K562 (cell line): ENCODE measurements around the gene CCN6. TPM values are rescaled to one million over a fixed set of nuclear protein-coding genes. Genes with fewer than 3 reads are reported as not detected.

ENCODE experiments used
- ATAC-seq: fragments of 200-7000 bp; cut with Tn5 transposase; 3 replicates; pipeline ENCODE4 v1.9.1; 2020; ENCODE audit warnings: moderate library complexity
- BruUV-seq: library from RNA; stranded (reverse); fragments of 400-500 nt; replicated peaks from 2 replicates; lab custom pipeline; 2021; lab: Mats Ljungman, UMichigan
- CTCF ChIA-PET: fragments of 300-600 bp; formaldehyde crosslinking; extraction: SDS; loops from one replicate; lab custom pipeline; 2021; ENCODE audit warnings: low intra/inter-chr PET ratio; lab: Yijun Ruan, JAX
- POLR2A ChIA-PET: fragments of 300-600, 350-650 bp; sonication (Branson Sonifier 250); formaldehyde crosslinking; extraction: SDS; loops from one replicate; lab custom pipeline; 2021; ENCODE audit warnings: antibody characterized with exemption, inconsistent platforms; lab: Yijun Ruan, JAX
- DNase-seq, 4 experiments: peaks; one replicate each; pipeline versions ENCODE4 v3.0.0 to v3.0.0-alpha.2; 2011 to 2018; ENCODE audit warnings: low spot score in 3 of 4, mixed read lengths in 3 of 4; ENCODE audit errors: extremely low read depth in 1 of 4
- FAIRE-seq: peaks from 2 replicates; lab custom pipeline; 2011; peaks lifted over from hg19 to GRCh38; lab: Jason Lieb, UNC
- H2AFZ ChIP-seq: 2 replicates; pipeline ENCODE4 v1.6.0; 2011; ENCODE audit warnings: low read depth, low read length, control low read depth, inconsistent platforms
- H3K27ac ChIP-seq: fragments of 200-600 bp; 3 replicates; pipeline ENCODE4 v1.8.0; 2011; ENCODE audit warnings: low read depth, mild to moderate bottlenecking, control low read depth, inconsistent platforms, low read length, moderate library complexity, mixed read lengths; ENCODE audit errors: extremely low read depth
- H3K27me3 ChIP-seq, 2 experiments: fragments of 300-600 bp in 1 of 2; 2 replicates in 1 of 2; 3 replicates in 1 of 2; pipeline versions ENCODE4 v1.6.0 to v1.8.0; 2011; ENCODE audit warnings: inconsistent platforms in 2 of 2, low read length in 2 of 2, mild to moderate bottlenecking in 1 of 2, mixed read lengths in 1 of 2, moderate library complexity in 1 of 2; ENCODE audit not compliant: control insufficient read depth in 2 of 2, insufficient read depth in 2 of 2
- H3K36me3 ChIP-seq: fragments of 300-600 bp; 3 replicates; pipeline ENCODE4 v1.8.0; 2011; ENCODE audit warnings: mild to moderate bottlenecking, low read length, inconsistent platforms; ENCODE audit not compliant: control insufficient read depth, insufficient read depth
- H3K4me1 ChIP-seq, 2 experiments: fragments of 200-600 bp in 1 of 2; replicated peaks in 1 of 2; 2 replicates in 1 of 2; 3 replicates in 1 of 2; pipeline versions ENCODE4 v1.5.1 to v1.8.0; 2011; ENCODE audit warnings: inconsistent platforms in 2 of 2, low read length in 2 of 2, mild to moderate bottlenecking in 1 of 2, mixed read lengths in 1 of 2, moderate library complexity in 1 of 2; ENCODE audit not compliant: control insufficient read depth in 2 of 2, insufficient read depth in 2 of 2
- H3K4me2 ChIP-seq: 2 replicates; pipeline ENCODE4 v1.6.1; 2011; ENCODE audit warnings: low read length, control low read depth, inconsistent platforms, mixed read lengths; ENCODE audit not compliant: insufficient read depth
- H3K4me3 ChIP-seq: fragments of 200-600 bp; sonication (generic), shearing (Covaris generic); 2 replicates; pipeline ENCODE4 v1.5.1; 2016; ENCODE audit warnings: control low read depth, inconsistent platforms
- H3K79me2 ChIP-seq: fragments of 200-600 bp; 3 replicates; pipeline ENCODE4 v1.8.0; 2011; ENCODE audit warnings: low read length, inconsistent platforms; ENCODE audit not compliant: control insufficient read depth, insufficient read depth
- H3K9ac ChIP-seq, 2 experiments: 2 replicates each; pipeline versions ENCODE4 v1.6.0 to v1.6.1; 2011; ENCODE audit warnings: low read depth in 2 of 2, low read length in 2 of 2, control low read depth in 1 of 2, inconsistent platforms in 1 of 2, mild to moderate bottlenecking in 1 of 2, mixed read lengths in 1 of 2; ENCODE audit not compliant: insufficient read depth in 1 of 2
- H3K9me1 ChIP-seq: one replicate; pipeline ENCODE4 v1.6.0; 2011; ENCODE audit warnings: inconsistent platforms, mild to moderate bottlenecking, low read length, moderate library complexity; ENCODE audit not compliant: control insufficient read depth, insufficient read depth
- H3K9me3 ChIP-seq: replicated peaks from 2 replicates; pipeline ENCODE4 v1.5.1; 2011; ENCODE audit warnings: low read depth, low read length, inconsistent platforms; ENCODE audit not compliant: control insufficient read depth, insufficient read depth
- H4K20me1 ChIP-seq: replicated peaks from 2 replicates; pipeline ENCODE4 v1.6.1; 2011; ENCODE audit warnings: low read length, inconsistent platforms, mixed read lengths; ENCODE audit not compliant: control insufficient read depth, insufficient read depth
- GABPA ChIP-seq: fragments of 200-800 bp; sonication (Bioruptor generic); conservative IDR thresholded peaks from 2 replicates; pipeline ENCODE4 v1.6.1; 2016; ENCODE audit warnings: low read depth, missing genetic modification characterization, missing compliant biosample characterization
- NR2C1 ChIP-seq, 2 experiments: fragments of 450-650 bp; IDR thresholded peaks; 2 replicates each; pipeline ENCODE4 v1.6.1; 2017; ENCODE audit warnings: mild to moderate bottlenecking in 2 of 2, antibody characterized with exemption in 1 of 2, inconsistent platforms in 1 of 2, missing compliant biosample characterization in 1 of 2, missing genetic modification characterization in 1 of 2
- NR2C2 ChIP-seq, 2 experiments: fragments of 200-800 bp in 1 of 2; sonication (Bioruptor generic) in 1 of 2; sonication (generic) in 1 of 2; formaldehyde crosslinking in 1 of 2; IDR thresholded peaks; 2 replicates each; pipeline versions ENCODE4 v1.6.1 to v1.8.0; 2016 to 2022; ENCODE audit warnings: mild to moderate bottlenecking in 1 of 2, missing compliant biosample characterization in 1 of 2, missing genetic modification characterization in 1 of 2, missing genetic modification reagents in 1 of 2
- RBBP5 ChIP-seq: fragments of 200-600 bp; sonication (generic); IDR thresholded peaks from 2 replicates; pipeline ENCODE4 v1.6.1; 2012; ENCODE audit warnings: borderline replicate concordance, mild to moderate bottlenecking, low read length, control low read depth, inconsistent platforms; ENCODE audit not compliant: insufficient read depth, poor library complexity, severe bottlenecking
- SAFB2 ChIP-seq: fragments of 200-400 bp; formaldehyde crosslinking; IDR thresholded peaks from 2 replicates; pipeline ENCODE4 v1.6.1; 2018; ENCODE audit warnings: borderline replicate concordance, low read length, low read depth, moderate library complexity; ENCODE audit not compliant: severe bottlenecking
- TGIF2 ChIP-seq: sonication (generic); formaldehyde crosslinking; IDR thresholded peaks from 2 replicates; pipeline ENCODE4 v1.8.1; 2022; ENCODE audit warnings: mild to moderate bottlenecking, missing genetic modification reagents, moderate library complexity
- ZNF217 ChIP-seq: sonication (generic); formaldehyde crosslinking; IDR thresholded peaks from 2 replicates; pipeline ENCODE4 v1.8.0; 2022; ENCODE audit warnings: mild to moderate bottlenecking, missing genetic modification reagents
- ZNF584 ChIP-seq: fragments of 200-800 bp; sonication (Bioruptor generic); IDR thresholded peaks from 2 replicates; pipeline ENCODE4 v1.6.1; 2016; ENCODE audit warnings: low read depth, mild to moderate bottlenecking, missing genetic modification characterization, missing compliant biosample characterization
- ZNF830 ChIP-seq: fragments of 250-450 bp; sonication (Bioruptor Pico); IDR thresholded peaks from 2 replicates; pipeline ENCODE4 v1.5.0; 2021; ENCODE audit warnings: mild to moderate bottlenecking
- WGBS: fragments of 100-300 bp; shearing (Covaris generic); methylation state at CpG from one replicate; pipeline ENCODE4 v1.1.6; 2016; ENCODE audit warnings: low coverage, mixed read lengths; ENCODE audit not compliant: insufficient coverage; ENCODE audit errors: missing lambda C conversion rate; 5-methylcytosine and 5-hydroxymethylcytosine counted together
- in situ Hi-C: fragments of 300-500 bp; cut with MboI; formaldehyde crosslinking; loops from 4 replicates; pipeline ENCODE4 v1.15.0; 2018; ENCODE audit warnings: inconsistent platforms, mixed read lengths
- intact Hi-C: fragments of 100-400 bp; cut with micrococcal nuclease; formaldehyde crosslinking; loops from 2 replicates; pipeline ENCODE4 v1.14.2; 2022
- polyA plus RNA-seq, 8 experiments: library from polyadenylated mRNA; depleted of rRNA in 4 of 8; stranded (reverse) in 5 of 8; unstranded in 3 of 8; fragments of >200 nt; fragmentation: Nextera tagmentation in 2 of 8; fragmentation: Illumina TruSeq in 1 of 8; extraction: Ambion mirVana in 2 of 8; extraction: Trizol in 1 of 8; gene quantifications; 2 replicates each; pipeline versions ENCODE4 v1.2.1 to v1.2.3, GENCODE V29; 2011 to 2014; ENCODE audit warnings: inconsistent platforms in 1 of 8, missing spikeins in 1 of 8
- total RNA-seq, 7 experiments: library from RNA; depleted of rRNA in 6 of 7; stranded (reverse); fragments of >200 nt in 6 of 7; fragmentation: Illumina TruSeq in 2 of 7; extraction: Trizol in 2 of 7; gene quantifications; 2 replicates each; pipeline versions ENCODE4 v1.2.1 to v1.2.3, GENCODE V29; 2011 to 2021; ENCODE audit warnings: low replicate concordance in 1 of 7

The CCN6 gene
- total and polyA plus RNA-seq, 9 of the 15 experiments (the other 6 are each of a cell fraction or from before 2014, with no cell fraction given), result 0.04 to 0.62 (median 0.21) TPM; not detected in 2

GRCh38 chr6:112026933-112027332 lies 27.0 kb upstream of the CCN6 start:
- H3K4me1 ChIP-seq, result no peaks in the 10 kb centered on the region
- H3K27ac ChIP-seq, result no peak overlapping the region

GRCh38 chr6:112027942-112028674 lies 25.8 kb upstream of the CCN6 start:
- H3K9ac ChIP-seq, result no peak overlapping the region
- ChIA-PET POLR2A (interaction anchor here (1.1 kb wide), 1 partner anchor 15 kb away, joined by 3 read pairs; no protein-coding TSS in a partner anchor), CTCF (interaction anchor here (0.5 to 0.6 kb wide), 2 partner anchors 311 to 1832 kb away, joined by 3 to 4 read pairs; no protein-coding TSS in a partner anchor)
- no peaks in the 10 kb centered on the region for H3K79me2 ChIP-seq
- H3K27ac ChIP-seq, result no peak overlapping the region
- no TSS peak for BruUV-seq
- H3K27me3 ChIP-seq, result peaks cover 7 to 19% of the 10 kb centered on the region in 2 experiments; a peak in 4 of 5 replicates
- no peaks in the 10 kb centered on the region for H3K9me3 ChIP-seq
- no peak overlapping the region for H3K4me2 ChIP-seq
- H2AFZ ChIP-seq, result no peak overlapping the region
- in situ Hi-C loops (no loop called here), intact Hi-C loops (no loop called here)
- H3K4me3 ChIP-seq, result no peak overlapping the region
- no peak for FAIRE-seq
- ATAC-seq, result no peak
- TF ChIP-seq GABPA (tag), result peak; percentile 53
- TF ChIP-seq TGIF2, result no peak
- H3K36me3 ChIP-seq, result no peaks in the 10 kb centered on the region
- no peaks in the 10 kb centered on the region for H3K4me1 ChIP-seq
- no peaks in the 10 kb centered on the region for H4K20me1 ChIP-seq
- no peaks in the 10 kb centered on the region for H3K9me1 ChIP-seq
- DNase-seq, result no peak
- WGBS, result 0% methylated on average over 3 of the region's 3 CpGs

More at GRCh38 chr6:112026933-112027332, 27.0 kb upstream of the CCN6 start:
- Histone ChIP-seq H4K20me1 (no peaks in the 10 kb centered on the region), H3K79me2 (no peaks in the 10 kb centered on the region), H3K36me3 (no peaks in the 10 kb centered on the region), H3K4me2 (no peak overlapping the region), H2AFZ (no peak overlapping the region), H3K4me3 (no peak overlapping the region), H3K9ac (no peak overlapping the region), H3K27me3 (peaks cover 6 to 11% of the 10 kb centered on the region in 2 experiments; a peak in 4 of 5 replicates), H3K9me1 (no peaks in the 10 kb centered on the region), H3K9me3 (no peaks in the 10 kb centered on the region)
- 19% methylated on average over 4 of the region's 4 CpGs for WGBS
- intact Hi-C loops, result no loop called here
- FAIRE-seq (no peak), ATAC-seq (no peak), DNase-seq (no peak)
- BruUV-seq, result no TSS peak
- no peak for TF ChIP-seq ZNF584
- no peak for TF ChIP-seq ZNF830 (CRISPR knock-in tag)
- TF ChIP-seq SAFB2, result no peak
- no peak for TF ChIP-seq ZNF217 (CRISPR knock-in tag)
- TF ChIP-seq RBBP5, result no peak
- TF ChIP-seq NR2C1 (IDR thresholded peaks at IDR 0.05), result peak; percentile 33; the same call in 1 of the 2 replicates
- TF ChIP-seq NR2C1 (tag; IDR thresholded peaks at IDR 0.05), result peak; percentile 67
- no peak for TF ChIP-seq NR2C2 (CRISPR knock-in tag; IDR thresholded peaks at IDR 0.05)
- 0 out of 2 replicates have a peak, but pooled peaks have one; percentile 13 for TF ChIP-seq NR2C2 (tag; IDR thresholded peaks at IDR 0.05)
- in situ Hi-C loops, result no loop called here
- POLR2A ChIA-PET, result interaction anchor here (1.1 kb wide), 1 partner anchor 16 kb away, joined by 3 read pairs; no protein-coding TSS in a partner anchor
- CTCF ChIA-PET, result no interaction called here
